ENCODE data around the gene PLCH1. TPM values are rescaled to one million over a fixed set of nuclear protein-coding genes. Genes with fewer than 3 reads are reported as not detected.

PLCH1 gene
- total RNA-seq, 1 experiment from 2014 or later, result 13.4 TPM

GRCh38 chr3:155387571-155387970, 357.3 kb downstream of the PLCH1 start:
- intact Hi-C loops (cut with micrococcal nuclease; ENCODE audit: unreplicated experiment), result loop anchor here (10.0 kb wide), 1 partner anchor 467 kb away; the partner anchor contains the start of gene SLC33A1
- Mint-ChIP-seq H3K4me3 (ENCODE audit: low read depth, unreplicated experiment) (no peak overlapping the region), H3K9me3 (ENCODE audit: low read depth, unreplicated experiment) (no peaks in the 10 kb centered on the region), H3K4me1 (ENCODE audit: low read depth, unreplicated experiment) (peaks cover 15% of the 10 kb centered on the region), H3K27me3 (ENCODE audit: unreplicated experiment) (no peaks in the 10 kb centered on the region), H3K27ac (ENCODE audit: unreplicated experiment) (no peak overlapping the region), H3K36me3 (ENCODE audit: insufficient read depth, unreplicated experiment) (no peaks in the 10 kb centered on the region)
- TF ChIP-seq, protein P1, sequence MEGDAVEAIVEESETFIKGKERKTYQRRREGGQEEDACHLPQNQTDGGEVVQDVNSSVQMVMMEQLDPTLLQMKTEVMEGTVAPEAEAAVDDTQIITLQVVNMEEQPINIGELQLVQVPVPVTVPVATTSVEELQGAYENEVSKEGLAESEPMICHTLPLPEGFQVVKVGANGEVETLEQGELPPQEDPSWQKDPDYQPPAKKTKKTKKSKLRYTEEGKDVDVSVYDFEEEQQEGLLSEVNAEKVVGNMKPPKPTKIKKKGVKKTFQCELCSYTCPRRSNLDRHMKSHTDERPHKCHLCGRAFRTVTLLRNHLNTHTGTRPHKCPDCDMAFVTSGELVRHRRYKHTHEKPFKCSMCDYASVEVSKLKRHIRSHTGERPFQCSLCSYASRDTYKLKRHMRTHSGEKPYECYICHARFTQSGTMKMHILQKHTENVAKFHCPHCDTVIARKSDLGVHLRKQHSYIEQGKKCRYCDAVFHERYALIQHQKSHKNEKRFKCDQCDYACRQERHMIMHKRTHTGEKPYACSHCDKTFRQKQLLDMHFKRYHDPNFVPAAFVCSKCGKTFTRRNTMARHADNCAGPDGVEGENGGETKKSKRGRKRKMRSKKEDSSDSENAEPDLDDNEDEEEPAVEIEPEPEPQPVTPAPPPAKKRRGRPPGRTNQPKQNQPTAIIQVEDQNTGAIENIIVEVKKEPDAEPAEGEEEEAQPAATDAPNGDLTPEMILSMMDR (IDR thresholded peaks at IDR 0.05; ENCODE audit: unreplicated experiment), result no peak
- peak; percentile 32 for DNase-seq
- CTCF ChIA-PET, result interaction anchor here (0.7 to 1.2 kb wide), 6 partner anchors 15 to 314 kb away, joined by 3 to 7 read pairs (median 3); no protein-coding TSS in a partner anchor
- no TSS peak for BruUV-seq (replicated peaks)

DNA sequence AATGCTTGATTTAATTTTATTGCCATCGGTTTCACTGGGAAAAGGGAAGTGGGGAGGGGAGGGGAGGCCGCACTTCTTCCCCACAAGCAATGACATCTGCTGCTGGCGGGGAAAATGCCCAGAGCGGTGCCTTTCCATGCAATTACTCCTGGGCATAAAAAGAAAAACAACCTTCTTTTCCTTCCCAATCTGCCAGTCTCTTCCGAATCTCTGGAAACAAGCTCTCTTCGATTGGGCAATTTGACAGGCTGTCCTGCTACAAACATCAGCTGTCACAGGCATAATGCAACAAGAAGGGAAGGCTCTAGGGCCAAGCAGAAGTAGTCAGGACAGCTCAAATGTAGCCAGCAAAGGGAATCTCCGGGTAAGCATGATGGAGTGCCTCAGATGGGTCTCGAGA, 358.0 kb downstream of the PLCH1 start:
- intact Hi-C loops (cut with micrococcal nuclease; ENCODE audit: unreplicated experiment), result loop anchor here (10.0 kb wide), 1 partner anchor 468 kb away; the partner anchor contains the start of gene SLC33A1
- BruUV-seq (replicated peaks), result no TSS peak

GRCh38 chr3:155385896-155386625, 358.8 kb downstream of the PLCH1 start:
- Mint-ChIP-seq H3K36me3 (ENCODE audit: insufficient read depth, unreplicated experiment) (no peaks in the 10 kb centered on the region), H3K27me3 (ENCODE audit: unreplicated experiment) (no peaks in the 10 kb centered on the region), H3K4me3 (ENCODE audit: low read depth, unreplicated experiment) (no peak overlapping the region), H3K27ac (ENCODE audit: unreplicated experiment) (no peak overlapping the region), H3K4me1 (ENCODE audit: low read depth, unreplicated experiment) (peaks cover 2% of the 10 kb centered on the region), H3K9me3 (ENCODE audit: low read depth, unreplicated experiment) (no peaks in the 10 kb centered on the region)
- BruUV-seq (replicated peaks), result no TSS peak
- DNase-seq, result no peak
- CTCF ChIA-PET, result interaction anchor here (1.3 kb wide), 1 partner anchor 316 kb away, joined by 7 read pairs; no protein-coding TSS in a partner anchor
- intact Hi-C loops (cut with micrococcal nuclease; ENCODE audit: unreplicated experiment), result loop anchor here (10.0 kb wide), 1 partner anchor 469 kb away; the partner anchor contains the start of gene SLC33A1
- TF ChIP-seq, protein P1 (IDR thresholded peaks at IDR 0.05; ENCODE audit: unreplicated experiment), result no peak

More for the DNA sequence above, 358.0 kb downstream of the PLCH1 start:
- Mint-ChIP-seq H3K27me3 (ENCODE audit: unreplicated experiment) (no peaks in the 10 kb centered on the region), H3K9me3 (ENCODE audit: low read depth, unreplicated experiment) (no peaks in the 10 kb centered on the region), H3K27ac (ENCODE audit: unreplicated experiment) (no peak overlapping the region), H3K4me1 (ENCODE audit: low read depth, unreplicated experiment) (peaks cover 10% of the 10 kb centered on the region), H3K4me3 (ENCODE audit: low read depth, unreplicated experiment) (no peak overlapping the region), H3K36me3 (ENCODE audit: insufficient read depth, unreplicated experiment) (no peaks in the 10 kb centered on the region)
- DNase-seq, result no peak
- CTCF ChIA-PET, result interaction anchor here (1.2 kb wide), 1 partner anchor 315 kb away, joined by 7 read pairs; no protein-coding TSS in a partner anchor
- TF ChIP-seq, protein P1 (IDR thresholded peaks at IDR 0.05; ENCODE audit: unreplicated experiment), result no peak

GRCh38 chr3:155382396-155383042, 362.4 kb downstream of the PLCH1 start:
- Mint-ChIP-seq H3K27me3 (ENCODE audit: unreplicated experiment) (no peaks in the 10 kb centered on the region), H3K27ac (ENCODE audit: unreplicated experiment) (no peak overlapping the region), H3K4me3 (ENCODE audit: low read depth, unreplicated experiment) (no peak overlapping the region), H3K9me3 (ENCODE audit: low read depth, unreplicated experiment) (no peaks in the 10 kb centered on the region), H3K36me3 (ENCODE audit: insufficient read depth, unreplicated experiment) (no peaks in the 10 kb centered on the region), H3K4me1 (ENCODE audit: low read depth, unreplicated experiment) (no peaks in the 10 kb centered on the region)
- no TSS peak for BruUV-seq (replicated peaks)
- TF ChIP-seq, protein P1 (IDR thresholded peaks at IDR 0.05; ENCODE audit: unreplicated experiment), result peak; percentile 93
- CTCF ChIA-PET, result interaction anchor here (0.5 to 3.8 kb wide), 9 partner anchors 30 to 424 kb away, joined by 3 to 82 read pairs (median 4); partner anchors contain the start of gene C3orf33
- intact Hi-C loops (cut with micrococcal nuclease; ENCODE audit: unreplicated experiment), result loop anchor here (1.0 to 10.0 kb wide), 4 partner anchors 30 to 472 kb away; partner anchors contain the start of gene SLC33A1
- DNase-seq, result peak; percentile 89

Data from Calu3 (cell line).